Fibroblast of the conjunctiva (primary cell): ENCODE data around the gene H1-8.
"Not testable (repeated sequence)": the region's sequence is repeated elsewhere in the genome, so short reads cannot be mapped to it uniquely, and the experiment has no call there.

Experiments used
- DNase-seq: peaks from one replicate; pipeline ENCODE4 v3.0.0-alpha.2; 2010; ENCODE audit warnings: low read depth

Gene H1-8

DNA sequence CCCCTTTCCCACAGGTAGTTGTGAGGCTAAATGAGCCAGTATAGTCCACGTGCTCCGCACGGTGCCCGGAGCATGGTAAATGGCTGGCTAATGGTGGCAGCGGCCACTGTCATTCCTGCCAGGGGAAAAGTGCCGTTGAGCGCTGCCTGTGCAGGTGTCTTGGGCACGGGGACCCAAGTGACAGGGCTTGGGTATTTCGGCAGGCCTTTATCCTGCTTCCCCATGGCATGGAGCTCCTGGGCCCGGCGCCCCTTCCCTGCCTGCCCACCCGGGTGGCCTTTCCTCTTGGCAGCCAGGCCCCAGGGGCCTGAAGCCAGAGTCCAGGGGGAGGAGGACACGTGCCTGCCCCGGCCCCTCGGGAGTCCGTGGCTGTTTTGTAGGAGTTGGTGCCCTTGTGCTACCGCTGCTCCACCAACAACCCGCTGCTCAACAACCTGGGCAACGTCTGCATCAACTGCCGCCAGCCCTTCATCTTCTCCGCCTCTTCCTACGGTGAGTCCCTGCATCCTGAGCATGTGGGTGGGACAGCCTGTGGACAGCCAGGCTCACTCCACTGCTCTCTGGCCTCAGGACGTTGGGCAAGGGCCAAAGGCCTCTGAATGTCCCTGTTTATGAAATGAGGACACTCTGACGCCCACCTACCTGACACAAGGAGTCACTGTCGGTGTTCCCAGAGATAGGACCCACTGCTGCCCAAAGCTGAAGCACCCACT lies 27.7 kb upstream of the H1-8 start:
- not testable (repeated sequence) for DNase-seq

DNA sequence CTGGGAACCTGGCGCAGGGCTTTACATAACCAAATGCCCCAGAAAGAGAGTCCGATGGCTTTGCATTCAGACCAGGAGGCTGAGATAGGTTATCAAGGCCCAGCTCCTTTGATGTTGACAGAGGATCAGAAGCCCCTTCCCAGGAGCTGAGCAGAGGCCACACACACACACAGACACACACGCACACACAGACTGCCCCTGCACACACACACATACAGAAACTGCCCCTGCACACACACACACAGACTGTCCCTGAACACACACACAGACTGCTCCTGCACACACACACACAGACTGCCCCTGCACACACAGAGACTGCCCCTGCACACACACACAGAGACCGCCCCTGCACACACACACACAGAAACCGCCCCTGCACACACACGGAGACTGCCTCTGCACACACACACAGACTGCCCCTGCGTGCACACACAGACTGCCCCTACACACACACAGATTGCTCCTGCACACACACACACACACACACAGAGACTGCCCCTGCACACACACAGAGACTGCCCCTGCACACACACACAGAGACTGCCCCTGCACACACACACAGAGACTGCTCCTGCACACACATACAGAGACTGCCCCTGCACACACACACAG lies 27.0 kb upstream of the H1-8 start:
- DNase-seq = not testable (repeated sequence)

DNA sequence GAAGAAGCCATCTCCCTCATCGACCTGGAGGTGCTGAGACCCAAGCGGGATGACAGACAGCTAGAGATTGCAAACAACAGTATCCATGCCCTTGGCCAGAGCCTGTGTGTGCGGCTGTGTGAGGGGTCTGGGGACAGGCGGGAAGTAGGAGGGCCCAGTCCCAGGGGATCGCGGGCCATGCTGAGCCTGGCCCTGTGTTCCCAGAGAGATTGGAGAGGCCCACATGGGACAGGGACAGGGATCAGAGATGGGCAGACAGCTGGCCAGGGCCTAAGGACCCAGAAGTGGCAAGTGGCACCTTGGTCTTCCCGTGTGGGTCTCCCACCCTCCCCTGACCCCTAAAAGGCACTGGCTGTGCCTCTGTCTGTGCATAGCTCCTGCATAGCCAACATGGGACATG lies 25.5 kb upstream of the H1-8 start:
- DNase-seq = no peak

DNA sequence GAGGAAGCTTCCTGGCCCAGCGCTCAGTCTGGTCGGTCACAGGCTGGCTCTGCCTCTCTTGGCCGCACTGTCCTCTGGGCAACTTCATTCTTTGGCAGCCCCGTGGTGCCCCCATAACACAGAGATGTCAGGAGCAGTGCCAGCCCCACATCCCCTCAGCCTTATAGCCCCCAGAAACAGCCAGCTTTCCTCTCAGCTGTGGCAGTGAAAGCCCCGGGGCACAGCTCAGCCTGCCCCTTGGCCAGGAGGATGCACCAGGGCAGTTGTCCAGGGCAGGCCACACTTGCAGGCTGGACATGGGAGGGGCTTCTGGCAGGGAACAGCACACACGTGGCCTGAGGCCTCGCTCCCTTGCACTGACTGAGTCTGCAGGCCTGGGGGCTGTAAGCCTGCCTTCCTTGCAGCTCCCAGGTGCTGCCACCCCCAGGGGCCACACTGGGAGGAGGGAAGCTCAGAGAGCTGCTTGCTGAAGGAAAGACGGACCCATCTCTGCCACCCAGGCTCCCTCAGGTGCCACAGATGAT lies 24.9 kb upstream of the H1-8 start:
- DNase-seq = no peak

DNA sequence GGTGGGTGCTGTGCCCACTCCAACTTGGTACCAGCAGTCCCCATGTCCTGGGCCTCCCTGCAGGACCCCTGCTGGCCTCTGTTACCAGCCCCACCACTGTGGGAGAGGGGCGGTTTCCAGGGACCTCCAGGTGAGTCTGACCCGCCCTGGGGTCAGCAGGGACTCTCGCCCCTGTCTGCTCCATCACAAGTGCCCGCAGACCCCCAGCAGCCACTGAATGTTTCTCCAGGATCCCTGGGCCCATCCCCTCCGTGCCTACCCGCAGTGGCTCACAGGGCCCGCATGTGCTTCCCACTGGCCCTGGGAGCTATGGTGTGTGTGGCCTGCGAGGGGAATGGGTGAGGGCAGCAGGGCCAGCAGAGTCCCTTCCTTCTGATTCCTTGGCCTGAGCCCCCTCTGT lies 24.4 kb upstream of the H1-8 start:
- no peak for DNase-seq

DNA sequence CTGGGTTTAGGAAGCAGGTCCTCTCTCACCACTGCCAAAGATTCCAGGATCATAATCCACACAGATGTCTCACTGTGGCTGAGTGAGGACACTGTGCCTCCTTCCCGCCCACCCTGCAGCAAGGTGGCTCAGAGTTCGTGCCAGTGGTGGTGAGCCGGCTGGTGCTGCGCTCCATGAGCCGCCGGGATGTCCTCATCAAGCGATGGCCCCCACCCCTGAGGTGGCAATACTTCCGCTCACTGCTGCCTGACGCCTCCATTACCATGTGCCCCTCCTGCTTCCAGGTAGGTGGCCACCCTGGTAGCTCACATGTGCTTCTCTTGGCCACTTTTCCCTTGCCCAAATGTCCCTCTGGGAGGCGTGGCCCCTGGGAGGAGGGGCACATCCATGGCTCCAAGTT lies 23.5 kb upstream of the H1-8 start:
- DNase-seq = no peak

DNA sequence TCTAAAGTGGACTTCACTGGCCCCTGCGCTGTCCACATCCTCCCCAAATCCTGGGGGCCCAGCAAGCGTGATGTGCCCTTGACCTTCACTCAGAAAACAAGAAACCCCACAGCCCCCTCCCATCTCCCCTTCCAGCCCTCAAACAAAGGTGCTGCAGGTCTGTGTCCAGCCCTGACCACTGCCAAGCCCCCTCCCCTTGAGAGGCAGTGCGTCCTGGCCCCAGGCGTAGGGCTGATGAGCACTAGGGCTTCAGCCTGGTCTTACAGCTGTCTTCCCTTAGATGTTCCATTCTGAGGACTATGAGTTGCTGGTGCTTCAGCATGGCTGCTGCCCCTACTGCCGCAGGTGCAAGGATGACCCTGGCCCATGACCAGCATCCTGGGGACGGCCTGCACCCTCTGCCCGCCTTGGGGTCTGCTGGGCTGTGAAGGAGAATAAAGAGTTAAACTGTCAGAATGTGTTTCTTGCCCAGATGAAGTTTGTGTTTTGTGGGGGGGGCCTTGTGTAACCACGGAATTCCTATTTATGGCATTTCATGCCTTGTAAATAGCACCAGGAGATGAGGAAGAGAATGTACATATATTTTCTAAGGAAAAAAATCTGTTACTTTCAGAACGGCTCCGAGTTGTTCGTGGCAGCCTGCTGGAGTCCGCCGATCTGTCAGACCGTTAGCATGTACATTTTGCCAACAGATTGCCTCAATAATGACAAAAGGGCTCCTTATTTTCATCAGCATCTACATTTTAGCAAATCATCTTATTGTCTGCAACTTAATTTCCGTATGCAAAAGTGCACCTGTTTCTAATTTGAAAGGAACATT lies 22.9 kb upstream of the H1-8 start:
- no peak for DNase-seq

DNA sequence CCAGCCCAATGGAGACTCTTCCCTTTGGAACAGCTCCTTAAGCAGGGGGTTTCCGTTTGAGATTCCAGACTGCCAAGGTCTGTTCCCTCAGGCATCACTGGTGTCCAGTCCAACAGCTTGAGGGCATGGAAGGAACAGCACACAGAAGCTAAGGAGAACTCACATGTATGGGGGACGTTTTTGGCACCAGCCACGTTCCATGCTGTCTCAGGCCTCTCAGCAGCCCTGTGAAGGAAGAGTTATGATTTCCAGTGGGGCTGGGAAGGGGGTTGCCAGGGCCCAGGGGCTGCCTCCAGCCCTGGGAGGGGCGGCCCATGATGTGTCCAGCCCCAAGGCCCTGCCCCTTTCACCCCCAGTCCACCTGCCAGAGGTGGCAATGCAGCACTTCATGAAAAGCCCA lies 22.0 kb upstream of the H1-8 start:
- DNase-seq = no peak

DNA sequence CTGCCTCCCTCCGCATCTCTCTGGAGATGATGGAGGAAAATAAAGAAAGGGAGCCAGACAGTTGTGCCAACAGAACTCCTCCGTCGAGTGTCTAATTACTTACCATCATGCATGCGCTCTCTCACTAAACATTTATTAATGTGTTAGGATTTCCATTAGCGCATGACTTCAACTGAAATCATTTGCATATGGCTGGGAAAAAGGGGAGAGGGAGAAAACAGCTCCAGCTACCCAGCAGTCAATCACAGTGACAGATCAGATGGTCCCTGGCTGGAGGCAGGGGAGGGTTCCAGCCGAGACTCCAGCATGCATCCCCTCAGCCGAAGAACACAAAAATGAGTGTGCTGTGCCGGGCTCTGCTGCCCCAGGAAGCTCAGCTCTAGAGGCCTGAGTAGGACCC lies 21.4 kb upstream of the H1-8 start:
- no peak for DNase-seq

DNA sequence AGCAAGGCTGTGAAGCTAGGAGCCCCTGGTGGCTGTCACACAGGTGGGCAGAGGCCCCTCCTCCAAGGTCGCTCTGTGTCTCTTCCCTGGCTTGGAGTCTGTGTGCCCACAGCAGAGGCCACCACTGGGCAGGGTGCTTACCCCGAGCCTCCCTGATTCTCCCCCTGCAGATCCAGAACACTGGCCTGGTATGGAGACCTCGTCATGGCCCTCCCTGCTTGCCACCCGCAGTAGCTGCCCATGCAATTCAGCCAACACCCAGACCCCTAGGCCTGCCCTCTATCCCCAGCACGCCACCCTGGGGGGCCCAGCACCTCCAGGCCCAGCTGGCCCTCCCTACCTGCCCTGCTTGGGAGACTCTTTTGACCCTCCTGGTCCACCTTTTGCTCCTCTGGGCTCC lies 20.0 kb upstream of the H1-8 start:
- DNase-seq = no peak

DNA sequence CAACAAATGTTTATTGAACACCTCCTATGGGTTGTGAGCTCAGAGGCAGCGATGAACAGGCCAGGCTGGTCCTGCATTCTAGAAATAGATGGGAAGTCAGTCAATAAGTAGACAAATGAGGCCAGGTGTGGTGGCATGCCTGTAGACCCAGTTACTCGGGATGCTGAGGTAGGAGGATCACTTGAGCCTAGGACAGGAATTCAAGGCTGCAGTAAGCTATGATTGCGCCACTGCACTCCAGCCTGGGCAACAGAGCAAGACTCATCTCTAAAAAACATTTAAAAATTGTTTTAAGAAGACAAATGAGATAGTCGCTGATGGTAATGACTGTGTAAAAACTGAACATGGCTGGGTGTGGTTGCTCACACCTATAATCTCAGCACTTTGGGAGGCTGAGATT lies 18.9 kb upstream of the H1-8 start:
- no peak for DNase-seq

DNA sequence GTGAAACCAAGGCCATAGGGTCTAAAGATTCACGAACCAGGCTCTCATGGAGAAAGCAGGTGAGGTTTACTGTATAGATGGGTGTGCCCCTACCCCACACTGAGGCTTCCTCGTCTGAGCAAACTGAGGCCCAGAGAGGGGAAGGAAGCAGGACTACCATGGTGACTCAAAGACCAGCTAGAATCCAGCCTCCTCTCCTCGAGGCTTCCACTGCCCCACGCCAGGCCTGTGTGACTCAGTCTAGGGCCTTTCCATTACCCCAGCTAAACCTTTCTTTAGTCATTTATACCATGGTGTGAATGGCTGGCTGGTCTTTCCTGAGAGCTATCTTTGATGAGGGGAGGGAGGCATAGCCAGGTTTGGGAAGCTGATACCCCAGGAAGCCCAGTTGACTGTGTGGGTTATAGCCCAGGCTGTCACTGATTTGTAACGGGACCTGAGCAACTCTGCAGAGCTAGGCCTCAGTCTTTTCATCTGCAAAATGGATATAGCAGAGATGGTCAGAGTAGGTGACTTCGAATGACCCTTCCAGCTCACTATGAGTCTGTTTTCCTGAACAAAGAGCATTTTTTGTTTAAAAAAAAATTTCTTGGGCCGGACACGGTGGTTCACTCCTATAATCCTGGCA lies 17.5 kb upstream of the H1-8 start:
- no peak for DNase-seq

DNA sequence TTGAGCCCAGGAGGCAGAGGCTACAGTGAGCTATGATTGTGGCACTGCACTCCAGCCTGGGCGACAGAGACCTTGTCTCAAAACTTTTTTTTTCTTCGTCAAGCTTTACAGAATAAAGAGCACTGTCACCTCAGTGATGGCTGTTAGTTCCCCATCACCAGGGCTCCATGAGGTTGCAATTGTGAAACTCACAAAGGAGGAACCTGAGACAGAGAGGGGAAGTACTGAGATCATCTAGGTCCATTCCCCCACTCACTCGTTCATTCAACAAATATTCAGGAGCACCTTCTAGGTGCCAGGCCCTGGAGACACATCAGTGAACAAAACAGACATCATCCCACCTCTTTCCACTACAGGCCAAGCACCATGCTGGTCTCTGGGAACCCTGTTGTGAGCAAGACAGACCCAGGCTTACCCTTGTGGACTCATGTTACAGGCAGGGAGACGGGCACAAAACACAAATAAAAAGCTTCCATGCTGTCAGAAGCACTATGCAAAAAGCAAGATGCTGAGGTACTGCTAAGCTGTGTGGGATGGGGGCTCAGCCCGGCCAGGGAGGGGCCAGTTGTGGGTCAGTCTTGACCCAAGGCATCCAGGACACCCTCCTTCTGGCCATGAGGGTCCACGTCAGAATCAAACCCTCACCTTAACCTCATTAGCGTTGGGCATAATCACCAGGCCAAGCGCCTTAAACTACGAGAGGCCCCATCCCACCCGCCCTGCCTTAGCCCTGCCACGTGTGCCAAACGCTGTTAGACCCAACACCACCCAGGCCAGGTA lies 16.7 kb upstream of the H1-8 start:
- no peak for DNase-seq

DNA sequence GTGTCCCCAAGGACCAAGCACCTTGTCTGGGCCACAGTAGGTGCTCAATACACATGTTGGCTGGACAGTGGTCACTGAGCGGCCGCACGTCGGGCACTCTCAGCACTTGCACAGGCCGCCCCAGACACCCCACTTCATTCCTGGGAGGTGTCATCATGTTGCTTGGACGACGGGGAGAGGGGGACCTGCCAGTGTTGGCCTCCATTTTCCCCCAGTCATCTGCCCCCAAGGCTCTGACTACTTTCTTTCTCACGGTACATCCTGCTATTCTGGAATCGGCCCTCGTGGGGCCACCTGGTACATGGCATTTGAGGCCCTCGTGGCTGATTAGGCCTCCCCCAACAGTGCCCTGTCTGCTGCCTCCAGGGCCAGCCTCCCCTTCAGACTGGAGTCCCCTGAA lies 15.7 kb upstream of the H1-8 start:
- no peak for DNase-seq

DNA sequence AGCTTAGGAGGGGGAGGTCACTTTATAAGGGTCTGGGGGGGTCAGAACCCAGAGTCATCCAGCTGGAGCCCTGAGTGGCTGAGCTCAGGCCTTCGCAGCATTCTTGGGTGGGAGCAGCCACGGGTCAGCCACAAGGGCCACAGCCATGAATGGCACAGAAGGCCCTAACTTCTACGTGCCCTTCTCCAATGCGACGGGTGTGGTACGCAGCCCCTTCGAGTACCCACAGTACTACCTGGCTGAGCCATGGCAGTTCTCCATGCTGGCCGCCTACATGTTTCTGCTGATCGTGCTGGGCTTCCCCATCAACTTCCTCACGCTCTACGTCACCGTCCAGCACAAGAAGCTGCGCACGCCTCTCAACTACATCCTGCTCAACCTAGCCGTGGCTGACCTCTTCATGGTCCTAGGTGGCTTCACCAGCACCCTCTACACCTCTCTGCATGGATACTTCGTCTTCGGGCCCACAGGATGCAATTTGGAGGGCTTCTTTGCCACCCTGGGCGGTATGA lies 14.3 kb upstream of the H1-8 start, which contains the start of gene RHO:
Gene RHO, plus strand, starts transcription at position 51 of the 512 bp plus-strand sequence. Its CDS starts 95 bp downstream, at position 146.
- DNase-seq = no peak

DNA sequence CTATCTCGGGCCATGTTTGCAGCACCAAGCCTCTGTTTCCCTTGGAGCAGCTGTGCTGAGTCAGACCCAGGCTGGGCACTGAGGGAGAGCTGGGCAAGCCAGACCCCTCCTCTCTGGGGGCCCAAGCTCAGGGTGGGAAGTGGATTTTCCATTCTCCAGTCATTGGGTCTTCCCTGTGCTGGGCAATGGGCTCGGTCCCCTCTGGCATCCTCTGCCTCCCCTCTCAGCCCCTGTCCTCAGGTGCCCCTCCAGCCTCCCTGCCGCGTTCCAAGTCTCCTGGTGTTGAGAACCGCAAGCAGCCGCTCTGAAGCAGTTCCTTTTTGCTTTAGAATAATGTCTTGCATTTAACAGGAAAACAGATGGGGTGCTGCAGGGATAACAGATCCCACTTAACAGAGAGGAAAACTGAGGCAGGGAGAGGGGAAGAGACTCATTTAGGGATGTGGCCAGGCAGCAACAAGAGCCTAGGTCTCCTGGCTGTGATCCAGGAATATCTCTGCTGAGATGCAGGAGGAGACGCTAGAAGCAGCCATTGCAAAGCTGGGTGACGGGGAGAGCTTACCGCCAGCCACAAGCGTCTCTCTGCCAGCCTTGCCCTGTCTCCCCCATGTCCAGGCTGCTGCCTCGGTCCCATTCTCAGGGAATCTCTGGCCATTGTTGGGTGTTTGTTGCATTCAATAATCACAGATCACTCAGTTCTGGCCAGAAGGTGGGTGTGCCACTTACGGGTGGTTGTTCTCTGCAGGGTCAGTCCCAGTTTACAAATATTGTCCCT lies 13.4 kb upstream of the H1-8 start:
- no peak for DNase-seq

DNA sequence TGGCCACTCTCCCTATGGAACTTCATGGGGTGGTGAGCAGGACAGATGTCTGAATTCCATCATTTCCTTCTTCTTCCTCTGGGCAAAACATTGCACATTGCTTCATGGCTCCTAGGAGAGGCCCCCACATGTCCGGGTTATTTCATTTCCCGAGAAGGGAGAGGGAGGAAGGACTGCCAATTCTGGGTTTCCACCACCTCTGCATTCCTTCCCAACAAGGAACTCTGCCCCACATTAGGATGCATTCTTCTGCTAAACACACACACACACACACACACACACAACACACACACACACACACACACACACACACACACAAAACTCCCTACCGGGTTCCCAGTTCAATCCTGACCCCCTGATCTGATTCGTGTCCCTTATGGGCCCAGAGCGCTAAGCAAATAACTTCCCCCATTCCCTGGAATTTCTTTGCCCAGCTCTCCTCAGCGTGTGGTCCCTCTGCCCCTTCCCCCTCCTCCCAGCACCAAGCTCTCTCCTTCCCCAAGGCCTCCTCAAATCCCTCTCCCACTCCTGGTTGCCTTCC lies 12.7 kb upstream of the H1-8 start:
- DNase-seq = peak; percentile 18

DNA sequence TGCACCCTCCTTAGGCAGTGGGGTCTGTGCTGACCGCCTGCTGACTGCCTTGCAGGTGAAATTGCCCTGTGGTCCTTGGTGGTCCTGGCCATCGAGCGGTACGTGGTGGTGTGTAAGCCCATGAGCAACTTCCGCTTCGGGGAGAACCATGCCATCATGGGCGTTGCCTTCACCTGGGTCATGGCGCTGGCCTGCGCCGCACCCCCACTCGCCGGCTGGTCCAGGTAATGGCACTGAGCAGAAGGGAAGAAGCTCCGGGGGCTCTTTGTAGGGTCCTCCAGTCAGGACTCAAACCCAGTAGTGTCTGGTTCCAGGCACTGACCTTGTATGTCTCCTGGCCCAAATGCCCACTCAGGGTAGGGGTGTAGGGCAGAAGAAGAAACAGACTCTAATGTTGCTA lies 12.2 kb upstream of the H1-8 start:
- no peak for DNase-seq

DNA sequence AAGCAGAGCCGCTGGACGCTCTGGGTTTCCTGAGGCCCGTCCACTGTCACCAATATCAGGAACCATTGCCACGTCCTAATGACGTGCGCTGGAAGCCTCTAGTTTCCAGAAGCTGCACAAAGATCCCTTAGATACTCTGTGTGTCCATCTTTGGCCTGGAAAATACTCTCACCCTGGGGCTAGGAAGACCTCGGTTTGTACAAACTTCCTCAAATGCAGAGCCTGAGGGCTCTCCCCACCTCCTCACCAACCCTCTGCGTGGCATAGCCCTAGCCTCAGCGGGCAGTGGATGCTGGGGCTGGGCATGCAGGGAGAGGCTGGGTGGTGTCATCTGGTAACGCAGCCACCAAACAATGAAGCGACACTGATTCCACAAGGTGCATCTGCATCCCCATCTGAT lies 11.3 kb upstream of the H1-8 start:
- DNase-seq = no peak

DNA sequence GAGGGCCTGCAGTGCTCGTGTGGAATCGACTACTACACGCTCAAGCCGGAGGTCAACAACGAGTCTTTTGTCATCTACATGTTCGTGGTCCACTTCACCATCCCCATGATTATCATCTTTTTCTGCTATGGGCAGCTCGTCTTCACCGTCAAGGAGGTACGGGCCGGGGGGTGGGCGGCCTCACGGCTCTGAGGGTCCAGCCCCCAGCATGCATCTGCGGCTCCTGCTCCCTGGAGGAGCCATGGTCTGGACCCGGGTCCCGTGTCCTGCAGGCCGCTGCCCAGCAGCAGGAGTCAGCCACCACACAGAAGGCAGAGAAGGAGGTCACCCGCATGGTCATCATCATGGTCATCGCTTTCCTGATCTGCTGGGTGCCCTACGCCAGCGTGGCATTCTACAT lies 10.7 kb upstream of the H1-8 start:
- DNase-seq = no peak
